ENCODE measurements around the gene HSP90AA1. TPM values are rescaled to one million over a fixed set of nuclear protein-coding genes. Genes with fewer than 3 reads are reported as not detected.
"Not testable (repeated sequence)": the region's sequence is repeated elsewhere in the genome, so short reads cannot be mapped to it uniquely, and the experiment has no call there.

The HSP90AA1 gene
- total RNA-seq, 1 experiment from 2014 or later: 1,111 TPM

DNA sequence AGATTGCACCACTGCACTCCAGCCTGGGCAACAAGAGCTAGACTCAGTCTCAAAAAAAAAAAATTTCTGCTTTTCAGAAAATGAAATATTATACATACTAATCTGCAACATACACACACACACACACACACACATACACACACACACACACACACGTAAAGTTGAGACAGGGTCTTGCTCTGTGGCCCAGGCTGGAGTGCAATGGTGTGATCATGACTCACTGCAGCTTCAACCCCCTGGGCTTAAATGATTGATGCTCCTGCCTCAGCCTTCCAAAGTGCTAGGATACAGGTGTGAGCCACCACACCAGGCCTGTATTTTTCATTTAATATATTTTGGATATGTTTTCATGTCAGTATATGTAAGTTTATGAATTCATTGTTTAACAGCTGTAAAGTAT lies 34.0 kb upstream of the HSP90AA1 start:
- CTCF ChIA-PET: interaction anchor here (0.6 to 0.8 kb wide), 2 partner anchors 29 to 193 kb away, joined by 3 to 9 read pairs; no protein-coding TSS in a partner anchor
- Mint-ChIP-seq H3K27ac (ENCODE audit: unreplicated experiment) (no peak overlapping the region), H3K36me3 (ENCODE audit: insufficient read depth, unreplicated experiment) (peaks cover 5% of the 10 kb centered on the region)

DNA sequence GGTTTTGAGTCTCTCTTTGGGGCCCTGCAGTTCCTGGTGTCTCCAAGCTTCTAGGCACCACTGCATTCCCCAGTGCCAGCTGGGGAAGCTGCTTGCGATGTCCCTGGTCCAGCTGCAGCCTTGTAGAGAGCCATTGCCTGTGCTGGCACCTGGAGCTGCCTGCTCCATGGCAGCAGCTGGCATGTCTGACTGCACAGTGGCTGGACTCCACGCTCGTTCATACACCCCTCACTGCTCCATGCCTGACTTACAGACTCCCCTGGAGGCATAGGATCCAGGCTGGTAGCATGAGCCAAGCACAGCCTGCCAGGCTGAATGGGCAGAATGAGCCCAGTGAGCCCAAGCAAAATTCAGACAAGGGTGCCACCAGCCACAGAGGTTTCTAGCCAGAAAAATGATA lies 31.0 kb upstream of the HSP90AA1 start:
- CTCF ChIA-PET: no interaction called here
- BruUV-seq (replicated peaks): no TSS peak
- no peaks in the 10 kb centered on the region for H3K4me1 Mint-ChIP-seq (ENCODE audit: low read depth, unreplicated experiment)
- H3K36me3 Mint-ChIP-seq (ENCODE audit: insufficient read depth, unreplicated experiment): peaks cover 5% of the 10 kb centered on the region
- no peaks in the 10 kb centered on the region for H3K27me3 Mint-ChIP-seq (ENCODE audit: unreplicated experiment)
- no peak for DNase-seq
- TF ChIP-seq, protein P1, sequence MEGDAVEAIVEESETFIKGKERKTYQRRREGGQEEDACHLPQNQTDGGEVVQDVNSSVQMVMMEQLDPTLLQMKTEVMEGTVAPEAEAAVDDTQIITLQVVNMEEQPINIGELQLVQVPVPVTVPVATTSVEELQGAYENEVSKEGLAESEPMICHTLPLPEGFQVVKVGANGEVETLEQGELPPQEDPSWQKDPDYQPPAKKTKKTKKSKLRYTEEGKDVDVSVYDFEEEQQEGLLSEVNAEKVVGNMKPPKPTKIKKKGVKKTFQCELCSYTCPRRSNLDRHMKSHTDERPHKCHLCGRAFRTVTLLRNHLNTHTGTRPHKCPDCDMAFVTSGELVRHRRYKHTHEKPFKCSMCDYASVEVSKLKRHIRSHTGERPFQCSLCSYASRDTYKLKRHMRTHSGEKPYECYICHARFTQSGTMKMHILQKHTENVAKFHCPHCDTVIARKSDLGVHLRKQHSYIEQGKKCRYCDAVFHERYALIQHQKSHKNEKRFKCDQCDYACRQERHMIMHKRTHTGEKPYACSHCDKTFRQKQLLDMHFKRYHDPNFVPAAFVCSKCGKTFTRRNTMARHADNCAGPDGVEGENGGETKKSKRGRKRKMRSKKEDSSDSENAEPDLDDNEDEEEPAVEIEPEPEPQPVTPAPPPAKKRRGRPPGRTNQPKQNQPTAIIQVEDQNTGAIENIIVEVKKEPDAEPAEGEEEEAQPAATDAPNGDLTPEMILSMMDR (IDR thresholded peaks at IDR 0.05; ENCODE audit: unreplicated experiment): no peak
- H3K4me3 Mint-ChIP-seq (ENCODE audit: low read depth, unreplicated experiment): no peak overlapping the region
- no peaks in the 10 kb centered on the region for H3K9me3 Mint-ChIP-seq (ENCODE audit: low read depth, unreplicated experiment)
- H3K27ac Mint-ChIP-seq (ENCODE audit: unreplicated experiment): no peak overlapping the region
- intact Hi-C loops (cut with micrococcal nuclease; ENCODE audit: unreplicated experiment): no loop called here

More for the DNA sequence above, 34.0 kb upstream of the HSP90AA1 start:
- Mint-ChIP-seq H3K4me3 (ENCODE audit: low read depth, unreplicated experiment) (no peak overlapping the region), H3K4me1 (ENCODE audit: low read depth, unreplicated experiment) (peaks cover 12% of the 10 kb centered on the region), H3K9me3 (ENCODE audit: low read depth, unreplicated experiment) (no peaks in the 10 kb centered on the region), H3K27me3 (ENCODE audit: unreplicated experiment) (no peaks in the 10 kb centered on the region)
- BruUV-seq (replicated peaks): no TSS peak
- TF ChIP-seq, protein P1 (IDR thresholded peaks at IDR 0.05; ENCODE audit: unreplicated experiment): no peak
- intact Hi-C loops (cut with micrococcal nuclease; ENCODE audit: unreplicated experiment): no loop called here
- no peak for DNase-seq

DNA sequence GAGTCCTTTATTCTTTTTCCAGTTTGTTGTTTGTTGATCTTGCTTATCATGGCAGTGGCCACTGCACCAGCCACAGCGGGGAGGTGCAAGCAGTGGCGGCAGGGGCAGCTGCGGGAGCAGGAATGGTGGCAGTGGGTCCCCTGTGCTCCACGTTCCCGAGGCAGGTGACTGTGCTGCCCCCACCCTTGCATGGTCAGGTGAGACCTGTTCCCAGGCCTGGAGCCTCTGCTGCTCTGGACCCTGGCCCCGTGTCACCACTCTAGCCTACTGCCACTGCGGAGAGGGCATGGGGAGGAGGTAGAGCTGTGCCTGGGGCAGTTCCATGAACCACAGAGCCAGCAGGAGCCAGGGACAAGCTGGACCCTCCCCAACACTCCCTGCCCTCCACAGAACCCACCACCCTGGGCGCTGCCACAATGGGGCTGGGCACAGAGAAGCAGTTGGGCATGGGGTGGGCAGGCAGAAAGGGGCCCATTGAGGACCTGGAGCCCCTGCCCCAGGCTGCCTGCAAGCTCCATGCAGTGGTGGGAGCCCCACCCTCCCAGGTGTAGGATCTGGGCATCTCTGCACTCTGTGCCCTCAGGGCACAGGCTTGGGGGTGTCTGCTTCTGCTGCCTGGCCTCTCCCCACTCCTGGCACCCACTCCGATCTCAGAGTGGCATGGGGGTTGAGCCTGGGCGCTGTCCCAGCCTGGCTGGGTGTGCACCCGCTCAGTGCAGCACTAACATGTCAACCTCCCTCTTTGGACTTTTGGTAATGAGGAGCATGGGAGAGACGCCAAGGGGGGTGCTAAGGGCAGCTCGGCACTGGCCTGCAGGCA lies 29.7 kb upstream of the HSP90AA1 start:
- Mint-ChIP-seq H3K27me3 (ENCODE audit: unreplicated experiment) (no peaks in the 10 kb centered on the region), H3K4me1 (ENCODE audit: low read depth, unreplicated experiment) (no peaks in the 10 kb centered on the region), H3K9me3 (ENCODE audit: low read depth, unreplicated experiment) (no peaks in the 10 kb centered on the region), H3K36me3 (ENCODE audit: insufficient read depth, unreplicated experiment) (peaks cover 5% of the 10 kb centered on the region), H3K4me3 (ENCODE audit: low read depth, unreplicated experiment) (no peak overlapping the region), H3K27ac (ENCODE audit: unreplicated experiment) (no peak overlapping the region)
- DNase-seq: no peak
- CTCF ChIA-PET: no interaction called here
- no TSS peak for BruUV-seq (replicated peaks)
- intact Hi-C loops (cut with micrococcal nuclease; ENCODE audit: unreplicated experiment): no loop called here
- TF ChIP-seq, protein P1 (IDR thresholded peaks at IDR 0.05; ENCODE audit: unreplicated experiment): no peak

DNA sequence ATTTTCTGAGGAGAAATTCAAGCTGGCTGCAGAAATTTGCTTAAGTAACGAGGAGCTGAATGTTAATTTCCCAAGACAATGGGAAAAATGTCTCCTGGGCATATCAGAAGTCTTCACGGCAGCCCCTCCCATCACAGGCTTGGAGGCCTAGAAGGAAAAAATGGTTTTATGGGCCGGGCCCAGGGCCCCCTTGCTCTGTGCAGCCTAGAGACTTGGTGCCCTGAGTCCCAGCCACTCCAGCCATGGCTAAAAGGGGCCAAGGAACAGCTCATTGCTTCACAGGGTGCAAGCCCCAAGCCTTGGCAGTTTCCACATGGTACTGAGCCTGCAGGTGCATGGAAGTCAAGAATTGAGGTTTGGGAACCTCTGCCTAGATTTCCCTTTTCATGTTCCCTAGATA lies 24.3 kb upstream of the HSP90AA1 start:
- no peaks in the 10 kb centered on the region for H3K27me3 Mint-ChIP-seq (ENCODE audit: unreplicated experiment)
- BruUV-seq (replicated peaks): no TSS peak
- H3K4me3 Mint-ChIP-seq (ENCODE audit: low read depth, unreplicated experiment): no peak overlapping the region
- CTCF ChIA-PET: no interaction called here
- no peak for DNase-seq
- H3K4me1 Mint-ChIP-seq (ENCODE audit: low read depth, unreplicated experiment): no peaks in the 10 kb centered on the region
- TF ChIP-seq, protein P1 (IDR thresholded peaks at IDR 0.05; ENCODE audit: unreplicated experiment): no peak
- H3K27ac Mint-ChIP-seq (ENCODE audit: unreplicated experiment): no peak overlapping the region
- H3K9me3 Mint-ChIP-seq (ENCODE audit: low read depth, unreplicated experiment): peaks cover 5% of the 10 kb centered on the region
- peaks cover 10% of the 10 kb centered on the region for H3K36me3 Mint-ChIP-seq (ENCODE audit: insufficient read depth, unreplicated experiment)
- intact Hi-C loops (cut with micrococcal nuclease; ENCODE audit: unreplicated experiment): no loop called here

DNA sequence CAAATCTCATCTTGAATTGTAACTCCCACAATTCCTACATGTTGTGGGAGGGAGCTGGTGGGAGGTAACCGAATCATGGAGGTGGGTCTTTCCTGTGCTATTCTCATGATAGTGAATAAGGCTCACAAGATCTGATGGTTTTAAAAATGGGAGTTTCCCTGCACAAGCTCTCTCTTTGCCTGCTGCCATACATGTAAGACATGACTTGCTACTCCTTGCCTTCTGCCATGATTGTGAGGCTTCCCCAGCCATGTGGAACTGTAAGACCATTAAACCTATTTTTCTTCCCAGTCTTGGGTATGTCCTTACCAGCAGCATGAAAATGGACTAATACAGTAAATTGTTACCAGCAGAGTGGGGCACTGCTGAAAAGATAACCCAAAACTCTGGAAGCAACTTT lies 22.5 kb upstream of the HSP90AA1 start:
- H3K4me1 Mint-ChIP-seq (ENCODE audit: low read depth, unreplicated experiment); H3K4me3 Mint-ChIP-seq (ENCODE audit: low read depth, unreplicated experiment); H3K36me3 Mint-ChIP-seq (ENCODE audit: insufficient read depth, unreplicated experiment); H3K9me3 Mint-ChIP-seq (ENCODE audit: low read depth, unreplicated experiment); H3K27me3 Mint-ChIP-seq (ENCODE audit: unreplicated experiment); intact Hi-C loops (cut with micrococcal nuclease; ENCODE audit: unreplicated experiment); BruUV-seq (replicated peaks); CTCF ChIA-PET; DNase-seq; H3K27ac Mint-ChIP-seq (ENCODE audit: unreplicated experiment): not testable (repeated sequence)
